NOMO-1 (cell line): ENCODE results near the gene SBNO2.

Experiments used
- DNase-seq, 2 experiments: peaks; one replicate each; lab custom pipeline; 2025; ENCODE audit not compliant: unreplicated experiment in 2 of 2; lab: John Stamatoyannopoulos, UW

The SBNO2 gene

GRCh38 chr19:1063909-1064660 is 110.0 kb downstream of the SBNO2 start:
- DNase-seq = no peak

GRCh38 chr19:1063030-1063908 is 110.8 kb downstream of the SBNO2 start:
- no peak for DNase-seq

DNA sequence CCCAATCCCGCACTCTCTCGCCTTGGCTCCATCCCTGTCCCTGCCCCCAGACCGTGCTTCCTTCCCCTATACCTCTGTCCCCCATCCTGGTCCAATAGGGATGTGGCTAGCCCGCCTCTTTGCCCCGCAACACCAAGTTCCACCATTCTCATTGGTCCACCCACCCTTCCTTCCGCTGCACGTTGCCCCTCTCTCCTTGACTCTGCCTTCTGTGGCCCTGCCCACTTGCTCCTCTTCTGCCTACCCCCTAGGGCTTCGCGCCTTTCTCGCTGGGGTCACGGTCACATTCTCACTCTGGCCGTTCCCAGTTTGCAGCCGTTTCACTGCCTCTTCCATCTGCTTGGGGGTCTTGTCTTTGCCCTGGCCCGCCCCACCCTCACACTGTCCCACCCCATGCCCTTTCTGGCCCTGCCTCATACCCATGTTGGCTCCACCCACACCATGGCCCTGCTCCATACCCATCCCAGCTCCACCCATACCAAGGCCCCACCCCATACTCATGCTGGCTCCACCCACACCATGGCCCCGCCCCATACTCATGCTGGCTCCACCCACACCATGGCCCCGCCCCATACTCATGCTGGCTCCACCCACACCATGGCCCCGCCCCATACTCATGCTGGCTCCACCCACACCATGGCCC is 111.6 kb downstream of the SBNO2 start:
- DNase-seq = no peak

DNA sequence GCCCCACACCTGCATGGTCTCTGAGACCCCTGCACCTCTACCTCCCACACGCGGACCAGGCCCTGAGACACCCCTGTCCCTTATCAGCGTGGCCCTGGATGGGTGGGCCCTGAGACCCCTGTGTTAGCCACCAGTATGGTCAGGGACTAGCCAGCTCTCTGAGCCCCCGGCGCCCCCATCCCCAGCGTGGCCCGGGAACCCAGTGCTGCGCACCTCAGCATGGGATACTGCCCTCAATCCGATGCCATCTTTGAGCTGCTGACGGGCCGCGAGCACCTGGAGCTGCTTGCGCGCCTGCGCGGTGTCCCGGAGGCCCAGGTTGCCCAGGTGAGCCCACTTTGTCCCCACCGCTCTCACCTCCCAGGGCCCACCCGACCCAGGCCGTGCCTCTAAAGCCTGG is 112.1 kb downstream of the SBNO2 start:
- no peak for DNase-seq

DNA sequence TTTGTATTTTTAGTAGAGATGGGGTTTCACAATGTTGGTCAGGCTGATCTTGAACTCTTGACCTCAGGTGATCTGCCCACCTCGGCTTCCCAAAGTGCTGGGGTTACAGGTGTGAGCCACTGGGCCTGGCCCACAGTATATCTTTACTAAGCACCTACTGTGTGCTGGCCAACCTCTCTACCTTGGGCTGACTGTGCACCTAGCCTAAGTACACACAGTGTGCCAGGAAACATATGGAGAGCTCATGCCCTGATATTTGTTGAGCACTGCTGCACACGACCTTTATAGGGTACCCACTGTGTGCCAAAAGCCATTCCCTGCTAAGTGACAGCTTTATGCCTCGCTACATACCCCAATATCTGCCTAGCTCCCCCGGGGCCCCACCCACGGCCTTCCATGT is 113.4 kb downstream of the SBNO2 start:
- no peak for DNase-seq

DNA sequence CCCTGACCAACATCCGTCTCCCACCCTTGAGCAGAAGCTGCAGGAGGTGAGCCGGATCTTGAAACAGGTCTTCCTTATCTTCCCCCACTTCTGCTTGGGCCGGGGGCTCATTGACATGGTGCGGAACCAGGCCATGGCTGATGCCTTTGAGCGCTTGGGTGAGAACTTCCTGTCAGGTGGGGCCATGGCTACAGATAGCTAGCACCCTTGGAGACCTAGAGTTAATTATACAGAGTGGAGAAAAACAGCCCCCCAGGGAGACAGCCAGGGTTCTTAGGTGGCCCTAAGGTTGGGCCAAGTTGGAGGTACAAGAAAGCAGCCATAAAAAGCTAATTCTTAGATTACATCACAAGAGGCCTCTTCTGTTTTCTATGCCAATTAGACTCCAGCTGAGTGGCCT is 116.0 kb downstream of the SBNO2 start:
- DNase-seq = no peak
